SK-N-SH (cell line): ENCODE data around the gene KLF13. TPM values are rescaled to one million over a fixed set of nuclear protein-coding genes. Genes with fewer than 3 reads are reported as not detected.

Source experiments
- CTCF ChIA-PET: fragments of 300-600, 350-600 bp; formaldehyde crosslinking; extraction: SDS; loops from one replicate; lab custom pipeline; 2021; lab: Yijun Ruan, JAX
- POLR2A ChIA-PET: fragments of 350-600 bp; sonication (Branson Sonifier 250); formaldehyde crosslinking; extraction: SDS; loops from one replicate; lab custom pipeline; 2020; ENCODE audit warnings: antibody characterized with exemption, inconsistent platforms; lab: Yijun Ruan, JAX
- DNase-seq: peaks from one replicate; pipeline ENCODE4 v3.0.0; 2012
- H2AFZ ChIP-seq: fragments of 200-600 bp; sonication (generic); 2 replicates; pipeline ENCODE4 v1.8.1; 2016; ENCODE audit warnings: antibody characterized with exemption, mild to moderate bottlenecking, low read depth
- H3F3A ChIP-seq: fragments of 200-600 bp; sonication (generic); replicated peaks from 2 replicates; pipeline ENCODE3; 2016; ENCODE audit warnings: antibody characterized with exemption, mild to moderate bottlenecking; ENCODE audit not compliant: insufficient read depth
- H3K27ac ChIP-seq, 2 experiments: fragments of 200-500 bp in 1 of 2; fragments of 200-600 bp in 1 of 2; sonication (Bioruptor generic) in 1 of 2; sonication (generic), shearing (Covaris generic) in 1 of 2; 2 replicates each; pipeline versions ENCODE4 v1.5.1 to v1.6.1; 2014 to 2016; ENCODE audit warnings: low read depth in 2 of 2, inconsistent platforms in 1 of 2, low read length in 1 of 2, mild to moderate bottlenecking in 1 of 2, mixed read lengths in 1 of 2
- H3K27me3 ChIP-seq: fragments of 200-600 bp; sonication (generic), shearing (Covaris generic); 2 replicates; pipeline ENCODE4 v1.6.1; 2016; ENCODE audit warnings: mixed run types; ENCODE audit not compliant: insufficient read depth
- H3K36me3 ChIP-seq, 2 experiments: fragments of 200-500 bp in 1 of 2; fragments of 200-600 bp in 1 of 2; sonication (Bioruptor generic) in 1 of 2; sonication (generic) in 1 of 2; replicated peaks in 1 of 2; 2 replicates each; pipeline versions ENCODE3 to v1.5.1; 2014 to 2016; ENCODE audit warnings: low read length in 1 of 2, mild to moderate bottlenecking in 1 of 2; ENCODE audit not compliant: insufficient read depth in 2 of 2, control insufficient read depth in 1 of 2
- H3K4me1 ChIP-seq, 2 experiments: fragments of 200-500 bp in 1 of 2; fragments of 200-600 bp in 1 of 2; sonication (Bioruptor generic) in 1 of 2; sonication (generic), shearing (Covaris generic) in 1 of 2; 2 replicates each; pipeline versions ENCODE4 v1.5.1 to v1.6.1; 2014 to 2016; ENCODE audit warnings: low read depth in 1 of 2, low read length in 1 of 2, mixed run types in 1 of 2; ENCODE audit not compliant: insufficient read depth in 2 of 2, control insufficient read depth in 1 of 2
- H3K4me2 ChIP-seq: fragments of 200-600 bp; sonication (generic), shearing (Covaris generic); 2 replicates; pipeline ENCODE4 v1.6.1; 2017; ENCODE audit warnings: mixed run types
- H3K4me3 ChIP-seq, 2 experiments: fragments of 200-500 bp in 1 of 2; fragments of 200-600 bp in 1 of 2; sonication (Bioruptor generic) in 1 of 2; sonication (generic), shearing (Covaris generic) in 1 of 2; 2 replicates each; pipeline versions ENCODE4 v1.5.1 to v1.8.1; 2014 to 2016; ENCODE audit warnings: low read depth in 2 of 2, inconsistent platforms in 1 of 2, low read length in 1 of 2, mild to moderate bottlenecking in 1 of 2, mixed read lengths in 1 of 2, moderate library complexity in 1 of 2
- H3K79me2 ChIP-seq: fragments of 200-600 bp; sonication (generic); 2 replicates; pipeline ENCODE4 v1.8.1; 2017; ENCODE audit warnings: mild to moderate bottlenecking; ENCODE audit not compliant: insufficient read depth
- H3K9ac ChIP-seq: fragments of 200-600 bp; sonication (generic); 2 replicates; pipeline ENCODE4 v1.6.1; 2017; ENCODE audit warnings: mixed run types
- H3K9me2 ChIP-seq: fragments of 200-600 bp; sonication (generic); 2 replicates; pipeline ENCODE4 v1.6.1; 2017; ENCODE audit warnings: mixed run types
- H3K9me3 ChIP-seq: fragments of 200-600 bp; sonication (generic); 2 replicates; pipeline ENCODE4 v1.6.1; 2017; ENCODE audit warnings: mixed run types, mild to moderate bottlenecking, moderate library complexity
- H4K20me1 ChIP-seq: fragments of 200-600 bp; sonication (generic); 2 replicates; pipeline ENCODE4 v1.6.1; 2017; ENCODE audit warnings: mild to moderate bottlenecking, mixed run types; ENCODE audit not compliant: insufficient read depth
- ELF1 ChIP-seq: IDR thresholded peaks from 2 replicates; pipeline ENCODE4 v1.4.0; 2012
- GABPA ChIP-seq: IDR thresholded peaks from 2 replicates; pipeline ENCODE4 v1.4.0; 2012; ENCODE audit warnings: low read depth, mild to moderate bottlenecking
- GATA2 ChIP-seq: sonication (generic); formaldehyde crosslinking; IDR thresholded peaks from 2 replicates; pipeline ENCODE4 v1.5.0; 2020; ENCODE audit warnings: mild to moderate bottlenecking, missing genetic modification reagents
- MXI1 ChIP-seq: IDR thresholded peaks from 2 replicates; pipeline ENCODE4 v1.6.1; 2012; ENCODE audit warnings: mild to moderate bottlenecking, low read depth, low read length, improper control_type of control experiment
- NFIC ChIP-seq: IDR thresholded peaks from 2 replicates; pipeline ENCODE4 v1.4.0; 2012; ENCODE audit warnings: borderline replicate concordance
- RAD21 ChIP-seq: IDR thresholded peaks from 2 replicates; pipeline ENCODE4 v1.6.1; 2012; ENCODE audit warnings: mild to moderate bottlenecking, low read length
- RFX5 ChIP-seq: IDR thresholded peaks from 2 replicates; pipeline ENCODE4 v1.6.1; 2012; ENCODE audit warnings: mild to moderate bottlenecking, improper control_type of control experiment, low read length
- RXRA ChIP-seq: IDR thresholded peaks from 2 replicates; pipeline ENCODE4 v1.4.0; 2012; ENCODE audit warnings: low read depth, mild to moderate bottlenecking, borderline replicate concordance
- SMC3 ChIP-seq: IDR thresholded peaks from 2 replicates; pipeline ENCODE4 v1.6.1; 2012; ENCODE audit warnings: low read depth, low read length, improper control_type of control experiment
- TEAD4 ChIP-seq: IDR thresholded peaks from 2 replicates; pipeline ENCODE4 v1.4.0; 2012; ENCODE audit warnings: mild to moderate bottlenecking, borderline replicate concordance; ENCODE audit not compliant: insufficient read depth
- YY1 ChIP-seq: IDR thresholded peaks from 2 replicates; pipeline ENCODE4 v1.4.0; 2012; ENCODE audit warnings: low read depth, mild to moderate bottlenecking
- WGBS: methylation state at CpG from one replicate; pipeline ENCODE4 v1.1.6; 2017; ENCODE audit warnings: low lambda C conversion rate; 5-methylcytosine and 5-hydroxymethylcytosine counted together
- polyA plus RNA-seq, 3 experiments: library from polyadenylated mRNA; depleted of rRNA; stranded (reverse); fragments of >200 nt; gene quantifications; 2 replicates each; pipeline ENCODE4 v1.2.3, GENCODE V29; 2012
- TF ChIP-seq, protein P1 (sequence below): IDR thresholded peaks from 2 replicates; pipeline ENCODE4; 2012
- TF ChIP-seq, protein P2 (sequence below): IDR thresholded peaks from 2 replicates; pipeline ENCODE4 v1.6.1; 2012; ENCODE audit warnings: mild to moderate bottlenecking, low read depth, low read length, moderate library complexity
- TF ChIP-seq, protein P3 (sequence below): fragments of 200-600 bp; sonication (generic); IDR thresholded peaks from 2 replicates; pipeline ENCODE4 v1.6.1; 2017; ENCODE audit warnings: antibody characterized with exemption, mild to moderate bottlenecking, moderate library complexity
- TF ChIP-seq, protein P4 (sequence below): fragments of 150-350 bp; IDR thresholded peaks from 2 replicates; pipeline ENCODE4 v1.6.1; 2017; ENCODE audit warnings: antibody characterized with exemption, low read length, low read depth, borderline replicate concordance
- TF ChIP-seq, protein P5 (sequence below): IDR thresholded peaks from 2 replicates; pipeline ENCODE4 v1.4.0; 2012; ENCODE audit warnings: low read depth, borderline replicate concordance

The KLF13 gene
- polyA plus RNA-seq, 1 of the 3 experiments (the other 2 are of a cell fraction) = 7.1 TPM

DNA sequence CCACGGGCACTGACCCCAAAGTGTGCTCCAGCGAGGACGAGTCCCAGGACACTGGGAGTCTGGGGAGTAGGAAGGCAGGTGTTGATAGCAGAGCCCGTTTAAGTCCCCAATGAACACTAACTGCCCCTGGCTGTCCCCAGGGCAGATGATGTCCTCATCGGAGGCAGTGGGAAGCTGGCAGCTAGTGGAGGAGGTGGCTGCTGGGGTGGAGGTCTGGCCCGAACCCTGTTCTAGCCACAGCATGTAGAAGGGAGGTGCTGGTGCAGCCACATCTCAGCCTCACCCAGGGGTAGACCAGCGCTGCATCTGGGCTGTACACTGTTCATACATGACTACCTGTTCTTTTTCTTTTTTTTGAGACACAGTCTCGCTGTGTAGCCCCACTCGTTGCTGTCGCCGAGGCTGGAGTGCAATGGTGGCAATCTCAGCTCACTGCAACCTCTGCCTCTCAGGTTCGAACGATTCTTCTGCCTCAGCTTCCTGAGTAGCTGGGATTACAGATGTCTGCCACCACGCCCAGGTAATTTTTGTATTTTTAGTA, 51.8 kb downstream of the KLF13 start:
- Histone ChIP-seq H4K20me1 (no peaks in the 10 kb centered on the region), H3K36me3 (no peaks in the 10 kb centered on the region), H3K27ac (no peak overlapping the region), H3K4me2 (no peak overlapping the region), H3K4me1 (peaks cover 0 to 36% of the 10 kb centered on the region in 2 experiments; a peak in 1 of 4 replicates), H3K79me2 (no peaks in the 10 kb centered on the region), H3F3A (no peaks in the 10 kb centered on the region), H3K27me3 (no peaks in the 10 kb centered on the region), H3K9me3 (no peaks in the 10 kb centered on the region), H3K9ac (no peak overlapping the region), H3K4me3 (no peak overlapping the region), H2AFZ (no peak overlapping the region), H3K9me2 (no peaks in the 10 kb centered on the region)
- no peak for DNase-seq
- CTCF ChIA-PET = interaction anchor here (1.0 to 2.0 kb wide), 5 partner anchors 11 to 163 kb away, joined by 3 to 5 read pairs (median 3); no protein-coding TSS in a partner anchor
- POLR2A ChIA-PET = interaction anchor here (0.8 kb wide), 1 partner anchor 9 kb away, joined by 3 read pairs; no protein-coding TSS in a partner anchor
- WGBS = 87% methylated on average over 13 of the region's 14 CpGs
- TF ChIP-seq GATA2 (no peak), RXRA (no peak)
- TF ChIP-seq, protein P1, sequence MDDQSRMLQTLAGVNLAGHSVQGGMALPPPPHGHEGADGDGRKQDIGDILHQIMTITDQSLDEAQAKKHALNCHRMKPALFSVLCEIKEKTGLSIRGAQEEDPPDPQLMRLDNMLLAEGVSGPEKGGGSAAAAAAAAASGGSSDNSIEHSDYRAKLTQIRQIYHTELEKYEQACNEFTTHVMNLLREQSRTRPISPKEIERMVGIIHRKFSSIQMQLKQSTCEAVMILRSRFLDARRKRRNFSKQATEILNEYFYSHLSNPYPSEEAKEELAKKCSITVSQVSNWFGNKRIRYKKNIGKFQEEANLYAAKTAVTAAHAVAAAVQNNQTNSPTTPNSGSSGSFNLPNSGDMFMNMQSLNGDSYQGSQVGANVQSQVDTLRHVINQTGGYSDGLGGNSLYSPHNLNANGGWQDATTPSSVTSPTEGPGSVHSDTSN = no peak

DNA sequence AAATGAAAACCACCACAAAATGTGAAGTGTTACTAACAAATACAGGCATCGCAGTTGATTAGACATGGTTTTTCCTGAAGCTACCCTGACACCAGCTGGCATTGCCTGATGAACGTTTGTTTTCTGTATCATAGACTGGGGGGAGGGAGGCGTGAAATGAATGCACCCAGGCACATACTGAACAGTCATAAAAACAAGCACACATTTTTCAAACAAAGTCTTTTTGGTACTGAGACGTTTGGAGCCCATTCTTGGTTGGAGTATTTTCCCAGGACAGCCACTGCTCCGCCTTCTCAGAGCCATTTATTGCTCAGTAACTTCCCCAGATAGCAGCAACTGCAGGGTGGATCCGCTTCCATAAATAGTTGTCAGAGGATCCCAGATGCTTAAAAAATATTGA, 52.4 kb downstream of the KLF13 start:
- no peak for DNase-seq
- Histone ChIP-seq H3K4me3 (no peak overlapping the region), H3K36me3 (no peaks in the 10 kb centered on the region), H3K4me1 (peaks cover 0 to 30% of the 10 kb centered on the region in 2 experiments; a peak in 1 of 4 replicates), H4K20me1 (no peaks in the 10 kb centered on the region), H3K4me2 (no peak overlapping the region), H3F3A (no peaks in the 10 kb centered on the region), H3K79me2 (no peaks in the 10 kb centered on the region), H3K27me3 (no peaks in the 10 kb centered on the region), H3K27ac (no peak overlapping the region), H2AFZ (no peak overlapping the region), H3K9me2 (no peaks in the 10 kb centered on the region), H3K9ac (no peak overlapping the region), H3K9me3 (no peaks in the 10 kb centered on the region)
- 85% methylated on average over 6 of the region's 6 CpGs for WGBS
- CTCF ChIA-PET = interaction anchor here (0.7 to 2.0 kb wide), 3 partner anchors 10 to 164 kb away, joined by 3 to 5 read pairs (median 3); no protein-coding TSS in a partner anchor
- POLR2A ChIA-PET = no interaction called here
- TF ChIP-seq ELF1 (no peak), GABPA (no peak), MXI1 (no peak), GATA2 (no peak), RFX5 (no peak), RAD21 (no peak), TEAD4 (no peak), SMC3 (no peak), YY1 (no peak), NFIC (no peak)
- TF ChIP-seq, protein P1 = no peak
- TF ChIP-seq, protein P2, sequence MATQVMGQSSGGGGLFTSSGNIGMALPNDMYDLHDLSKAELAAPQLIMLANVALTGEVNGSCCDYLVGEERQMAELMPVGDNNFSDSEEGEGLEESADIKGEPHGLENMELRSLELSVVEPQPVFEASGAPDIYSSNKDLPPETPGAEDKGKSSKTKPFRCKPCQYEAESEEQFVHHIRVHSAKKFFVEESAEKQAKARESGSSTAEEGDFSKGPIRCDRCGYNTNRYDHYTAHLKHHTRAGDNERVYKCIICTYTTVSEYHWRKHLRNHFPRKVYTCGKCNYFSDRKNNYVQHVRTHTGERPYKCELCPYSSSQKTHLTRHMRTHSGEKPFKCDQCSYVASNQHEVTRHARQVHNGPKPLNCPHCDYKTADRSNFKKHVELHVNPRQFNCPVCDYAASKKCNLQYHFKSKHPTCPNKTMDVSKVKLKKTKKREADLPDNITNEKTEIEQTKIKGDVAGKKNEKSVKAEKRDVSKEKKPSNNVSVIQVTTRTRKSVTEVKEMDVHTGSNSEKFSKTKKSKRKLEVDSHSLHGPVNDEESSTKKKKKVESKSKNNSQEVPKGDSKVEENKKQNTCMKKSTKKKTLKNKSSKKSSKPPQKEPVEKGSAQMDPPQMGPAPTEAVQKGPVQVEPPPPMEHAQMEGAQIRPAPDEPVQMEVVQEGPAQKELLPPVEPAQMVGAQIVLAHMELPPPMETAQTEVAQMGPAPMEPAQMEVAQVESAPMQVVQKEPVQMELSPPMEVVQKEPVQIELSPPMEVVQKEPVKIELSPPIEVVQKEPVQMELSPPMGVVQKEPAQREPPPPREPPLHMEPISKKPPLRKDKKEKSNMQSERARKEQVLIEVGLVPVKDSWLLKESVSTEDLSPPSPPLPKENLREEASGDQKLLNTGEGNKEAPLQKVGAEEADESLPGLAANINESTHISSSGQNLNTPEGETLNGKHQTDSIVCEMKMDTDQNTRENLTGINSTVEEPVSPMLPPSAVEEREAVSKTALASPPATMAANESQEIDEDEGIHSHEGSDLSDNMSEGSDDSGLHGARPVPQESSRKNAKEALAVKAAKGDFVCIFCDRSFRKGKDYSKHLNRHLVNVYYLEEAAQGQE = no peak
- TF ChIP-seq, protein P3, sequence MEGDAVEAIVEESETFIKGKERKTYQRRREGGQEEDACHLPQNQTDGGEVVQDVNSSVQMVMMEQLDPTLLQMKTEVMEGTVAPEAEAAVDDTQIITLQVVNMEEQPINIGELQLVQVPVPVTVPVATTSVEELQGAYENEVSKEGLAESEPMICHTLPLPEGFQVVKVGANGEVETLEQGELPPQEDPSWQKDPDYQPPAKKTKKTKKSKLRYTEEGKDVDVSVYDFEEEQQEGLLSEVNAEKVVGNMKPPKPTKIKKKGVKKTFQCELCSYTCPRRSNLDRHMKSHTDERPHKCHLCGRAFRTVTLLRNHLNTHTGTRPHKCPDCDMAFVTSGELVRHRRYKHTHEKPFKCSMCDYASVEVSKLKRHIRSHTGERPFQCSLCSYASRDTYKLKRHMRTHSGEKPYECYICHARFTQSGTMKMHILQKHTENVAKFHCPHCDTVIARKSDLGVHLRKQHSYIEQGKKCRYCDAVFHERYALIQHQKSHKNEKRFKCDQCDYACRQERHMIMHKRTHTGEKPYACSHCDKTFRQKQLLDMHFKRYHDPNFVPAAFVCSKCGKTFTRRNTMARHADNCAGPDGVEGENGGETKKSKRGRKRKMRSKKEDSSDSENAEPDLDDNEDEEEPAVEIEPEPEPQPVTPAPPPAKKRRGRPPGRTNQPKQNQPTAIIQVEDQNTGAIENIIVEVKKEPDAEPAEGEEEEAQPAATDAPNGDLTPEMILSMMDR = no peak
- TF ChIP-seq, protein P4, sequence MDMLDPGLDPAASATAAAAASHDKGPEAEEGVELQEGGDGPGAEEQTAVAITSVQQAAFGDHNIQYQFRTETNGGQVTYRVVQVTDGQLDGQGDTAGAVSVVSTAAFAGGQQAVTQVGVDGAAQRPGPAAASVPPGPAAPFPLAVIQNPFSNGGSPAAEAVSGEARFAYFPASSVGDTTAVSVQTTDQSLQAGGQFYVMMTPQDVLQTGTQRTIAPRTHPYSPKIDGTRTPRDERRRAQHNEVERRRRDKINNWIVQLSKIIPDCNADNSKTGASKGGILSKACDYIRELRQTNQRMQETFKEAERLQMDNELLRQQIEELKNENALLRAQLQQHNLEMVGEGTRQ = no peak
- TF ChIP-seq, protein P5, sequence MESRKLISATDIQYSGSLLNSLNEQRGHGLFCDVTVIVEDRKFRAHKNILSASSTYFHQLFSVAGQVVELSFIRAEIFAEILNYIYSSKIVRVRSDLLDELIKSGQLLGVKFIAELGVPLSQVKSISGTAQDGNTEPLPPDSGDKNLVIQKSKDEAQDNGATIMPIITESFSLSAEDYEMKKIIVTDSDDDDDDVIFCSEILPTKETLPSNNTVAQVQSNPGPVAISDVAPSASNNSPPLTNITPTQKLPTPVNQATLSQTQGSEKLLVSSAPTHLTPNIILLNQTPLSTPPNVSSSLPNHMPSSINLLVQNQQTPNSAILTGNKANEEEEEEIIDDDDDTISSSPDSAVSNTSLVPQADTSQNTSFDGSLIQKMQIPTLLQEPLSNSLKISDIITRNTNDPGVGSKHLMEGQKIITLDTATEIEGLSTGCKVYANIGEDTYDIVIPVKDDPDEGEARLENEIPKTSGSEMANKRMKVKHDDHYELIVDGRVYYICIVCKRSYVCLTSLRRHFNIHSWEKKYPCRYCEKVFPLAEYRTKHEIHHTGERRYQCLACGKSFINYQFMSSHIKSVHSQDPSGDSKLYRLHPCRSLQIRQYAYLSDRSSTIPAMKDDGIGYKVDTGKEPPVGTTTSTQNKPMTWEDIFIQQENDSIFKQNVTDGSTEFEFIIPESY = no peak
